ENCODE results near the gene TLL2. TPM values are rescaled to one million over a fixed set of nuclear protein-coding genes. Genes with fewer than 3 reads are reported as not detected.

The TLL2 gene
- total RNA-seq, 1 experiment from 2014 or later = 0.18 TPM

DNA sequence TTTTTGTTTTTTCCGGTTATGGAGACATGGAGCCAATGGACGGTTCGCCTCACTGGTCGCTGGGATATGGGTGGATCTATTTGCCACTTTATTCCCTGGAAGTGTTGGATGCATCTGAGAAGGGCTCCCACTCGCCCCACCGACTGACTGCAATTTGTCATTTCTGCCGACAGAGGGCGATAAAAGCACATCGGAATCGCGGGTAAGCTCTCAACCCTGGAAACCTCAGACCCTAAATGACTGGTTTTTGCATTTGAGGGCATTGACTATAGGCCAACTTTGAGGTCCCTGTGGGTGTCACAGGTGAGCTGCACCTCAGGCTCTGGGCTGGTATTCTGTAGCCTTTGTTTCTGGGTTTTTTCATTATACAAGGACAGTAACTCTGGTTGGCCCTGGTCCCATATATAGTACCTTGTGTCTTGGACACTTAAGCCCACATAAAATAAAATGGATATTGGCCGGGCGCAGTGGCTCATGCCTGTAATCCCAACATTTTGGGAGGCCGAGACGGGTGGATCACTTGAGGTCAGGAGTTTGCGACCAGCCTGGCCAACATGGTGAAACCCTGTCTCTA lies 143.1 kb downstream of the TLL2 start:
- H4K20me1 ChIP-seq (ENCODE audit: low read length) = no peaks in the 10 kb centered on the region
- peak; percentile 71 for DNase-seq
- no peak overlapping the region for H3K4me3 ChIP-seq (ENCODE audit: low read length)
- peak overlapping the region; percentile 65; the same call in 1 of the 2 replicates for H2AFZ ChIP-seq (ENCODE audit: low read length)
- H3K9me2 ChIP-seq (replicated peaks; ENCODE audit: low read length) = no peaks in the 10 kb centered on the region
- peak overlapping the region; percentile 51; the same call in 1 of the 2 replicates for H3K4me2 ChIP-seq (ENCODE audit: low read length)
- peak; percentile 42 for ATAC-seq
- no peaks in the 10 kb centered on the region for H3F3A ChIP-seq (ENCODE audit: low read length, unreplicated experiment)
- ChIA-PET POLR2A (ENCODE audit: unreplicated experiment) (no interaction called here), CTCF (interaction anchor here (0.6 kb wide), 1 partner anchor 19 kb away, joined by 3 read pairs; no protein-coding TSS in a partner anchor)
- H3K27ac ChIP-seq (ENCODE audit: low read length) = no peak overlapping the region
- H3K9me3 ChIP-seq (ENCODE audit: low read length) = no peaks in the 10 kb centered on the region
- H3K4me1 ChIP-seq (ENCODE audit: insufficient read depth, low read length) = peaks cover 19% of the 10 kb centered on the region
- H3K27me3 ChIP-seq (ENCODE audit: low read length) = no peaks in the 10 kb centered on the region
- H3K36me3 ChIP-seq (ENCODE audit: low read depth, low read length) = no peaks in the 10 kb centered on the region
- no peak overlapping the region for H3K9ac ChIP-seq (ENCODE audit: low read length)
- intact Hi-C loops (cut with micrococcal nuclease) = no loop called here
- H3K79me2 ChIP-seq (ENCODE audit: low read length) = no peaks in the 10 kb centered on the region
- BruUV-seq (replicated peaks) = no TSS peak
- TF ChIP-seq, protein P1, sequence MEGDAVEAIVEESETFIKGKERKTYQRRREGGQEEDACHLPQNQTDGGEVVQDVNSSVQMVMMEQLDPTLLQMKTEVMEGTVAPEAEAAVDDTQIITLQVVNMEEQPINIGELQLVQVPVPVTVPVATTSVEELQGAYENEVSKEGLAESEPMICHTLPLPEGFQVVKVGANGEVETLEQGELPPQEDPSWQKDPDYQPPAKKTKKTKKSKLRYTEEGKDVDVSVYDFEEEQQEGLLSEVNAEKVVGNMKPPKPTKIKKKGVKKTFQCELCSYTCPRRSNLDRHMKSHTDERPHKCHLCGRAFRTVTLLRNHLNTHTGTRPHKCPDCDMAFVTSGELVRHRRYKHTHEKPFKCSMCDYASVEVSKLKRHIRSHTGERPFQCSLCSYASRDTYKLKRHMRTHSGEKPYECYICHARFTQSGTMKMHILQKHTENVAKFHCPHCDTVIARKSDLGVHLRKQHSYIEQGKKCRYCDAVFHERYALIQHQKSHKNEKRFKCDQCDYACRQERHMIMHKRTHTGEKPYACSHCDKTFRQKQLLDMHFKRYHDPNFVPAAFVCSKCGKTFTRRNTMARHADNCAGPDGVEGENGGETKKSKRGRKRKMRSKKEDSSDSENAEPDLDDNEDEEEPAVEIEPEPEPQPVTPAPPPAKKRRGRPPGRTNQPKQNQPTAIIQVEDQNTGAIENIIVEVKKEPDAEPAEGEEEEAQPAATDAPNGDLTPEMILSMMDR (conservative IDR thresholded peaks at IDR 0.05; ENCODE audit: low read depth, low read length) = peak; percentile 81
- no peak for TF ChIP-seq EZH2 (IDR thresholded peaks at IDR 0.05; ENCODE audit: low read length, unreplicated experiment)

DNA sequence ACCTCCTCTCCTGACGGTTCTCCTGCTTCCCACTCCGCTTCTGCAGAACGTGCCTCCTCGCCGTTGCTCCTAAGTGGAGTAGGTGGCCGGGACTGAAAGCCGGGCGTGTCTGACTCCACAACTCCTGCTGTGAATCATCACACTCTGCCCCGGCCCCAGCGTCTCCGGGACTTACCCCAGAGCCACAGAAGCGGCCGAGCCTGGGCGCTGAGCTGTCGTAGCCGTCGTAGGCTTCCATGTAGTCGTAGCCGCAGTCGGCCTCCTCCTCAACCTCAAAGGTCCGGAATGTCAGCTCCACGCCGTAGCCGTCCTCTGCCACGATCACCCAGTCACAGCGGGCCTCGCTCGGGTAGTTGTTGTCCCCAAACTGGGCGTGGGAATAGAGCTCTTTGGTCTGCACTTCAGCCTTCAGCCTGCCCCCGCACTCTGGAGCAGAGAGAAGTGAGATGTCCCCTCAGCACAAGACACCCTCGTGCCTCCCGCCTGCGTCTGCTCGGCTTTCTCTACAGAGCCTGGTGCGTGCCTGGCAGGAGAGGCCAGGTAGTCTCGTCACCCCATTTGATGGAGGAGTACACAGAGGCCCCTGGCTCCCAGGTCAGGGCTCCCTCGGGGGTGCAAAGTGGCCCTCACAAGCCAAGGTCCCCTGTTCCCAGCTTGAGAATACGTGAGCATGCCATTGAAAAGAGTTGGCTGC lies 143.7 kb downstream of the TLL2 start:
- H3K4me2 ChIP-seq (ENCODE audit: low read length) = peak overlapping the region; percentile 51
- peak; percentile 60 for DNase-seq
- H3F3A ChIP-seq (ENCODE audit: low read length, unreplicated experiment) = no peaks in the 10 kb centered on the region
- H3K4me1 ChIP-seq (ENCODE audit: insufficient read depth, low read length) = peaks cover 17% of the 10 kb centered on the region
- no peaks in the 10 kb centered on the region for H3K79me2 ChIP-seq (ENCODE audit: low read length)
- intact Hi-C loops (cut with micrococcal nuclease) = no loop called here
- no peaks in the 10 kb centered on the region for H3K27me3 ChIP-seq (ENCODE audit: low read length)
- H2AFZ ChIP-seq (ENCODE audit: low read length) = peak overlapping the region; percentile 65
- BruUV-seq (replicated peaks) = no TSS peak
- ATAC-seq = peak; percentile 89
- CTCF ChIA-PET = interaction anchor here (0.6 kb wide), 1 partner anchor 20 kb away, joined by 3 read pairs; no protein-coding TSS in a partner anchor
- no peaks in the 10 kb centered on the region for H3K9me2 ChIP-seq (replicated peaks; ENCODE audit: low read length)
- no peak overlapping the region for H3K27ac ChIP-seq (ENCODE audit: low read length)
- no peaks in the 10 kb centered on the region for H4K20me1 ChIP-seq (ENCODE audit: low read length)
- TF ChIP-seq EZH2phosphoT487 (IDR thresholded peaks at IDR 0.05; ENCODE audit: borderline replicate concordance, low read length) (no peak), EZH2 (IDR thresholded peaks at IDR 0.05; ENCODE audit: low read length, unreplicated experiment) (no peak)
- TF ChIP-seq, protein P1 (conservative IDR thresholded peaks at IDR 0.05; ENCODE audit: low read depth, low read length) = no peak
- H3K36me3 ChIP-seq (ENCODE audit: low read depth, low read length) = no peaks in the 10 kb centered on the region
- H3K9me3 ChIP-seq (ENCODE audit: low read length) = no peaks in the 10 kb centered on the region
- POLR2A ChIA-PET (ENCODE audit: unreplicated experiment) = no interaction called here
- H3K9ac ChIP-seq (ENCODE audit: low read length) = no peak overlapping the region
- H3K4me3 ChIP-seq (ENCODE audit: low read length) = peak overlapping the region; percentile 35; the same call in 1 of the 2 replicates

DNA sequence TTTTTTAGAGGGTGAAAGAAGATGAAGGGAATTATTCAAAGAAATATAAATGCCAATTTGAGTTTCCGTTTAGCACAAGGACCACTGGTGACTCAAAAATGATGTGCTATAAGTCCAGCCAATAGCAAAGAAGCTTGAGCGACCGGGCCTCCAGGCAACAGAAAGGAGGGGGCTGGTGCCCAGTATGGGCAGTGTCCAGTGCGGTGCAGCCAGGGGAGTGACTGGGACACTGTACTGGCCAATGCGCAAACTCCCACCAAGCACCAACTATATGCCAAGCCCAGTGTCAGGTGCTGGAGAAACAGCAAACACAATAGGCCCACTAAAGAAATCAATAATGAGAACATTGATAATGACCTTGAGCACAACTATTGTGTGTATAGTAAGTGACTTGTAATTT lies 144.8 kb downstream of the TLL2 start:
- no peak for DNase-seq
- no peaks in the 10 kb centered on the region for H3K79me2 ChIP-seq (ENCODE audit: low read length)
- intact Hi-C loops (cut with micrococcal nuclease) = no loop called here
- H3K9me3 ChIP-seq (ENCODE audit: low read length) = no peaks in the 10 kb centered on the region
- ChIA-PET POLR2A (ENCODE audit: unreplicated experiment) (no interaction called here), CTCF (no interaction called here)
- no peak overlapping the region for H3K4me3 ChIP-seq (ENCODE audit: low read length)
- no peaks in the 10 kb centered on the region for H3K27me3 ChIP-seq (ENCODE audit: low read length)
- no peak overlapping the region for H3K4me2 ChIP-seq (ENCODE audit: low read length)
- no peaks in the 10 kb centered on the region for H3K9me2 ChIP-seq (replicated peaks; ENCODE audit: low read length)
- H3F3A ChIP-seq (ENCODE audit: low read length, unreplicated experiment) = no peaks in the 10 kb centered on the region
- H3K36me3 ChIP-seq (ENCODE audit: low read depth, low read length) = no peaks in the 10 kb centered on the region
- H3K9ac ChIP-seq (ENCODE audit: low read length) = no peak overlapping the region
- no peaks in the 10 kb centered on the region for H4K20me1 ChIP-seq (ENCODE audit: low read length)
- no peak for TF ChIP-seq EZH2 (IDR thresholded peaks at IDR 0.05; ENCODE audit: low read length, unreplicated experiment)
- no peak for TF ChIP-seq EZH2phosphoT487 (IDR thresholded peaks at IDR 0.05; ENCODE audit: borderline replicate concordance, low read length)
- TF ChIP-seq, protein P1 (conservative IDR thresholded peaks at IDR 0.05; ENCODE audit: low read depth, low read length) = no peak
- no peak overlapping the region for H2AFZ ChIP-seq (ENCODE audit: low read length)
- ATAC-seq = no peak
- no peak overlapping the region for H3K27ac ChIP-seq (ENCODE audit: low read length)
- no TSS peak for BruUV-seq (replicated peaks)
- peaks cover 14% of the 10 kb centered on the region for H3K4me1 ChIP-seq (ENCODE audit: insufficient read depth, low read length)
